ENCODE measurements around the gene FAM114A1.

FAM114A1 gene

GRCh38 chr4:38867478-38868058, at the start of gene FAM114A1:
Gene FAM114A1 (plus strand): TSS chr4:38867806. CDS start chr4:38878079, 10,273 bp downstream.
- DNase-seq (ENCODE audit: low read depth): no peak

DNA sequence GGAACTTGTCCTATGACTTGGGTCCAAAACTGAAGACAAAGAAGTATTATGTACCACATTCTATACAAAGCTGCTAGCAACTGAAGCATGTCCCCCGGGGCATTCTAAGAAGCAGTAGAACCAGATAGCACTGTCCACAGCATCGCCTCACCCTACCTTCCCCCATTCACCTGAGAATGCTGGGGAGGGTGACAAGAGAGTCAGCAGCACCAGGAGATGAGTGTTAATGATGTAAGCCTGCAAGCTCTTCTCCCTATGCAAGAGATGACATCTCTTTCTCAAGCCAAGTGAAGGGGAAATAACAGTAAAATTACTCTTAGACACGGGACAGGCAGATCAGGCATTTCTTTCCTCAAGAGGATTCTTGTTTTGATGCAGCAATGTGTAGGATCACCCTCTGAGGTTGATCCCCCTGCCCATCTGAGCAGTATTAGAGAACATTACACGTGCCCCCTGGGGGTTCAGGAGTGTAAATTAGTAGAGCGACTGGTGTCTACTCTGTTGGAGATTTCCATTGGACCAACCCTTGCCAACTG, 49.1 kb upstream of the FAM114A1 start:
- DNase-seq (ENCODE audit: low read depth): no peak

- DNase-seq (ENCODE audit: low read depth): no peak
Observed at GRCh38 chr4:38819569-38819968, 48.0 kb upstream of the FAM114A1 start.

- no peak for DNase-seq (ENCODE audit: low read depth)
Observed at GRCh38 chr4:38820329-38821061, 47.1 kb upstream of the FAM114A1 start.

DNA sequence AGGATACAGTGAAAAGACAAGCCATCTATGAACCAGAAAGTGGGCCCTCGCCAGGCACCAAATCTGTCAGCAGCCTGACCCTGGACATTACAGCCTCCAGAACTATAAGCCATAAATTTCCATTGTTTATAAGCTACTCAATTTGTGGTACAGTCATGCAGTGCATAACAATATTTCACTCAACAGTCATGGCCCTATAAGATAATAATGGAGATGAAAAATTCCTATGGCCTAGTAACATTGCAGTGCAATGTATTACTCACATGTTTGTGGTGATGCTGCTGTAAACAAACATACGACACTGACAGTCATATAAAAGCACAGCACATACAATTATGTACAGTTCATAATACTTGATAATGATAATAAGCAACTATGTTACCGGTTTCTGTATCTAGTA, 45.9 kb upstream of the FAM114A1 start:
- DNase-seq (ENCODE audit: low read depth): no peak

GRCh38 chr4:38822748-38823303, 44.8 kb upstream of the FAM114A1 start:
- DNase-seq (ENCODE audit: low read depth): no peak

DNA sequence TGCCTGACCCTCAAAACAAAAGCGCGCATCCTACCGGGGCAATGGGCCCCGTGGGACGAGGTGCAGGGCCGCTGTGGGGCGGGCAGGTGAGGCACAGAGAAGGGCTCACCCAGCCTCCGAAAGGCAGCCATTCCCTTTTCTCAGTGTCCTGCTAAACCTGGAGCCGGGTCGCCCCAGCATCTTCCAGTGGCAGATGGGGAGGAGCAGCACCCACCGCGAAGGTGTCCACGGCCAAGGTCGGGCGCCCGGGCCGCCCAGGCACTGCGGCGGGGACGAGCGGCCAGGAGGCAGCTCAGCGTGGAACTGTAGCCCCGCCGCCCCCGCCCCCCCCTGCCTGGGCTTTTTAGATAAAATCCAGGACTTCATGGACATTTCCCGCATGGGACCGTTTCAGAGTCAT, 43.8 kb upstream of the FAM114A1 start:
- no peak for DNase-seq (ENCODE audit: low read depth)

DNA sequence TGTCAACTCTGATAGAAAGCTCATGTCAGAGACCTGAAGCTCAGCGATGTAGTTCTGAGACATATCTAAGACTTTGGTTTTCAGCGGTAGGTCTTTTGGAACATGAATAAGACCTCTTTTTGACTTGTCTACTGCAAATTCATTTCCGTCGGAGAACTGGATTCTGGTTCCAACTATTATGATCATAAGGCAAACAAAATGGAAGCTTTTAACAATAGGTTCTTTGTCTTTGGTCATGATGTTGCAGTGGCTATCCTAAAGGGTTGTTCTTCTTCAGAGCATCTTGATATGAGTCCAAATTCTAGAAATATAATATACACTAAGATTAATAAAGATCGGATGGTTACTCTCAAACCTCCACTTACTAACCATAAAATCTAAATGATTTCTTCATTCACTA, 38.4 kb upstream of the FAM114A1 start:
- no peak for DNase-seq (ENCODE audit: low read depth)

GRCh38 chr4:38831653-38832052, 36.0 kb upstream of the FAM114A1 start:
- no peak for DNase-seq (ENCODE audit: low read depth)

GRCh38 chr4:38832206-38832605, 35.4 kb upstream of the FAM114A1 start:
- no peak for DNase-seq (ENCODE audit: low read depth)

GRCh38 chr4:38832624-38833528, 34.7 kb upstream of the FAM114A1 start:
- no peak for DNase-seq (ENCODE audit: low read depth)

DNA sequence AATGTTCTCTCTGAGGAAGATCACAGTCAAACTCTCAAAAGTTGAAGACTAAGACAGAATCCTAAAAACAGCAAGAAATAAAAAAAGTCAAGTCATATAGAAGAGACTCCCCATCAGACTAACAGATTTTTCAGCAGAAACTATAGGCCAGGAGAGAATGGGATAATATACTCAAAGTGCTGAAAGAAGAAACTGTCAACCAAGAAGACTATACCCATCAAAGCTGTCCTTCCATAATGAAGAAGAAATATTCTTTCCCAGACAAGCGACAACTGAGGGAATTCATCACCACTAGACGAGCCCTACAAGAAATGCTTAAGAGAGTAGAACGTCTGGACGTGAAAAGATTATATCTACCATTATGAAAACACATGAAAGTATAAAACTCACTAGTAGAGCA, 33.0 kb upstream of the FAM114A1 start:
- no peak for DNase-seq (ENCODE audit: low read depth)

DNA sequence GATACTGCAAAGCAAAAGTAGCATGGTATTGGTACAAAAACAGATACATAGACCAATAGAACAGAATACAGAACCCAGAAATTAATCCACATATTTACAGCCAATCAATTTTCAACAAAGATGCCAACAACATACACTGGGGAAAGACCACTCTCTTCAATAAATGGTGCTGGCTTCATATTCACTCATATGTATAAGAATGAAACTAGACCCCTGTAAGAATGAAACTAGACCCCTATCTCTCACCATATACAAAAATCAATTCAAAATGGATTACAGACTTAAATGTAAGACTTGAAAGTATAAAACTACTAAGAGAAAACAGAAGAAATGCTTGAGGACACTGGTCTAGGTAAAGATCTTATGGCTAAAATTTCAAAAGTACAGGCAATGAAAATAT, 30.3 kb upstream of the FAM114A1 start:
- no peak for DNase-seq (ENCODE audit: low read depth)

- DNase-seq (ENCODE audit: low read depth): no peak
Observed at GRCh38 chr4:38837849-38838248, 29.8 kb upstream of the FAM114A1 start.

GRCh38 chr4:38842994-38843393, 24.6 kb upstream of the FAM114A1 start:
- no peak for DNase-seq (ENCODE audit: low read depth)

DNA sequence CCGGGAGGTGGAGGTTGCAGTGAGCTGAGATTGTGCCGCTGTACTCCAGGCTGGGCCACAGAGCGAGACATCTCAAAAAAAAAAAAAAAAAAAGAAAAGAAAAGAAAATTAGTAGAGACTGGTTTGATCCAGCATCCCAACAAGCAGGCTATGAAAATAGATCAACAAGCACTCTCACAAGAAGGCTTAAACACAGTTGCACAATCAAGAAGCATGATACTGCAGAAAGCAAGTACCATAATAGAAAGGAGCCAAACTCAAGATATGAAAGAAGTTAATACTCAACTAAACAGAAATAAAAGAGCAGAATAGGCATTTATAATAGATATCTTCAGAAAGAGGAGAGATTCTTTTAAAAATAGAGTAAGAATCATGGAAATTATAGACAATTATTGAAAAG, 21.6 kb upstream of the FAM114A1 start:
- DNase-seq (ENCODE audit: low read depth): no peak

- no peak for DNase-seq (ENCODE audit: low read depth)
Observed at GRCh38 chr4:38855466-38855865, 12.1 kb upstream of the FAM114A1 start.

GRCh38 chr4:38856046-38856445, 11.6 kb upstream of the FAM114A1 start:
- DNase-seq (ENCODE audit: low read depth): no peak

GRCh38 chr4:38856524-38857337, 10.9 kb upstream of the FAM114A1 start, which contains the start of gene TLR6:
Gene TLR6 (minus strand): TSS chr4:38856817. CDS start chr4:38829473, 27,344 bp downstream.
- DNase-seq (ENCODE audit: low read depth): peak; percentile 44

- no peak for DNase-seq (ENCODE audit: low read depth)
Observed at GRCh38 chr4:38857354-38858096, 10.1 kb upstream of the FAM114A1 start.

GRCh38 chr4:38858097-38858420, 9.5 kb upstream of the FAM114A1 start:
- no peak for DNase-seq (ENCODE audit: low read depth)
